Activated CD4-positive, CD25-positive, alpha-beta regulatory T cell (primary cell): Measurements from ENCODE around the gene LRCOL1.
A peak's percentile ranks its signal among the peaks of the same experiment; 100 is the strongest.

Experiments used
- DNase-seq, 4 experiments: peaks; one replicate each; lab custom pipeline; 2025; lab: John Stamatoyannopoulos, UW

Gene LRCOL1

GRCh38 chr12:132619071-132619385 lies 8.6 kb upstream of the LRCOL1 start:
- no peak for DNase-seq

DNA sequence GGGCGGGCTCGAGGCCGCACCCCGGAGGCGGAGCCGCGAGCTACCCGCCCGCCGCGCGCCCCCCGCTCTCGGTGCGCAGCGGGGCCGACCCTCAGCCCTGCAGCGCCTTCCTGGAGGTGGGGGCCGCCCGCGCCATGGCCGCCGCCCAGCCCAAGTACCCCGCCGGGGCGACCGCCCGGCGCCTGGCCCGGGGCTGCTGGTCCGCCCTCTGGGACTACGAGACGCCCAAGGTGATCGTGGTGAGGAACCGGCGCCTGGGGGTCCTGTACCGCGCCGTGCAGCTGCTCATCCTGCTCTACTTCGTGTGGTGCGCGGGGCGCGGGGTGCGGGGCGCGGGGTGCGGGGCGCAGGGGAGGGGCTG lies 8.3 kb upstream of the LRCOL1 start, which contains the start of gene P2RX2:
P2RX2 (plus strand) TSS at position 94 of the 361 bp plus-strand sequence; CDS start at position 135, 41 bp downstream.
- no peak for DNase-seq

- DNase-seq: no peak
These were observed 7.7 kb upstream of the LRCOL1 start for GRCh38 chr12:132617822-132618682.

GRCh38 chr12:132617135-132617701 lies 6.8 kb upstream of the LRCOL1 start:
- no peak for DNase-seq

GRCh38 chr12:132615579-132616038 lies 5.2 kb upstream of the LRCOL1 start:
- no peak for DNase-seq

- DNase-seq: peak; percentile 53 to 73 (median 62)
These were observed 4.6 kb upstream of the LRCOL1 start for GRCh38 chr12:132614861-132615578.

GRCh38 chr12:132614029-132614428 lies 3.6 kb upstream of the LRCOL1 start:
- DNase-seq: no peak

- DNase-seq: no peak
These were observed 1.2 kb upstream of the LRCOL1 start for GRCh38 chr12:132611620-132612019.

GRCh38 chr12:132610866-132611602 lies 652 bp upstream of the LRCOL1 start:
- no peak for DNase-seq

DNA sequence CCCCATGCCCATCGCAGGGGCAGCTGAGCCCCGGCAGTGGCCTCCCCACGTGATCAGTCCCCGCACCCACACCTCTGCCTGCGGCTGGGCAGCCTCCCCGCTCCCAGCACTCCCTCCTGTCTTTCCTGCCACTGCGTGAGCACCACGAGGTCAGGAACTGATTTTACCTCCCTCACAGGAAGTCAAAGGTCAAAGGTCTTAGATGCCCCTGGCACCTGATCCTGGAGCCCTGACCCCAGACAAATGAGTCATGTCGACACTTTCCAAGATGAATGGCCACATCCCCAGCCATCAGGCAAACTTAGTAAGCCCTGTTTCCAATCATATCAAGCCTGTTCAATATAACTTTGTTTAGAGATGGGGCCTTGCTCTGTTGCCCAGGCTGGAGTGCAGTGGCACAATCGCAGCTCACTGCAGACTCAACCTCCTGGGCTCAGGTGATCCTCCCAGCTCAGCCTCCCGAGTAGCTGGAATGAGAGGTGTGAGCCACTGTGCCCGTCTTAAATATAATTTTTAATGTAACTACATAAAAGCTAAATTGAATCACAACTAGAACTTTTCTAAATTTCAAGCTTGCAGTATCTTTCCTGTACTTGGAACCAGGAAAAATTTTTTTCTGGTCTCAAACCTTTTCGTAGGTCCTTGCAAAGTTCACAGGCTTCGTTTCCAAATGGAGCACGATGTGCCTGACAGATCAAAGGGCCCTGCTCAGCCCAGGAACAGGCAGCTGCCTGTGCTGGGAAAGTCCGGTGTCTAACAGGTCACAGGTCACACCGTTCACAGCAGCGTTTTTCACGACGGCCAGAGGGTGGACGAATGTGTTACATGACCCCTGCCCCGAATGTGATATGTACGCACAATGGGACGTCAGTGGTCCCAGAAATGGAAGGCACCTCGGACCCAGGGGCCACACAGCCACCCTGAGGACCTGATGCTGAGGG lies 1.9 kb downstream of the LRCOL1 start:
- DNase-seq: no peak

GRCh38 chr12:132606927-132607326 lies 3.5 kb downstream of the LRCOL1 start:
- no peak for DNase-seq

- DNase-seq: no peak
These were observed 3.9 kb downstream of the LRCOL1 start for GRCh38 chr12:132606466-132606865.

- DNase-seq: no peak
These were observed 4.5 kb downstream of the LRCOL1 start for GRCh38 chr12:132605892-132606291.

- no peak for DNase-seq
These were observed 5.5 kb downstream of the LRCOL1 start for GRCh38 chr12:132604668-132605441.

- DNase-seq: no peak
These were observed 6.2 kb downstream of the LRCOL1 start for GRCh38 chr12:132604151-132604618.

- DNase-seq: peak in 2 of 4 experiments; percentile 11 to 14
These were observed 6.9 kb downstream of the LRCOL1 start for GRCh38 chr12:132603240-132604150.

GRCh38 chr12:132602572-132603239 lies 7.7 kb downstream of the LRCOL1 start:
- no peak for DNase-seq

DNA sequence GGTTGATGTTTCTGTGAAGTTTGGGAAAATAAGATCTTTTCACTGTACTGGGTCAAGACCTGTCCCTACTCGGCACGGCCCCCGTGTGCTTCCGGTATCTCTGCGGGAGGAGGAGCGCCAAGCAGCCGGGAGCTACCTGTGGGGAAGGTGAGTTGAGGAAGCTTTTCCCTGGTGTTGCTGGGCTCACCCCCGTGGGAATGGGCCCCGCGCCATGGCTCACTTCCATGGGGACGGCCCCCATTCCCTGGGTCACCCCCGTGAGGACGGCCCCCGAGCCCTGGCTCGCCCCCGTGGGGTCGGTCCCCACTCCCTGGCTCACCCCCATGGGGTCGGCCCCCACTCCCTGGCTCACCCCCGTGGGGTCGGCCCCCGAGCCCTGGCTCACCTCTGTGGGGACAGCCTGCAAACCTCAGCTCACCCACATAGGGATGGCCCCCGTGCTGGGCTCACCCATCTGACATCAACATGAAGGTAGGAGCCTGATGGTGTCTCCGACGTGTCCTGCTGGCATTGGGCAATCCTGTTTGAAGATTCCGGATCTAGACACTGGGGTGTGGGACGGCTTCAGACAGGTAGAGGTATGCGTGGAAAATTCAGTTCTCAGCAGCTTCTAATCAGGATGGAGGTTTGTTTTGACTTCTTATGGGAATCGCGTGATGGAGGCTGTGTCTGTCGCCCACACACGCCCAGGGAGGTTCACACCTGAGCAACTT lies 9.1 kb downstream of the LRCOL1 start:
- DNase-seq: no peak
